Renal cortex interstitium (tissue), 11 donors: ENCODE results near the gene MOB4. TPM values are rescaled to one million over a fixed set of nuclear protein-coding genes. Genes with fewer than 3 reads are reported as not detected.
"Not testable (repeated sequence)": the region's sequence is repeated elsewhere in the genome, so short reads cannot be mapped to it uniquely, and the experiment has no call there.

Experiments
- DNase-seq, 11 donors: peaks; one replicate each; pipeline ENCODE4 v3.0.0-alpha.2; 2013; ENCODE audit warnings: low read depth in 9 of 11, low spot score in 4 of 11; ENCODE audit errors: extremely low read depth in 1 of 11
- polyA plus RNA-seq, 3 donors: library from polyadenylated mRNA; unstranded; fragments of 120-200 nt; gene quantifications; one replicate each; pipeline ENCODE4 v1.2.1, GENCODE V29; 2013; ENCODE audit not compliant: insufficient read length in 3 of 3

The MOB4 gene
- polyA plus RNA-seq, 3 donors: 39.7 to 56.6 (median 41.6) TPM

- DNase-seq: peak in 4 of 11 donors; percentile 20 to 35 (median 25)
These were observed 15.2 kb upstream of the MOB4 start for GRCh38 chr2:197500503-197501131.

- DNase-seq: no peak
These were observed 13.7 kb upstream of the MOB4 start for GRCh38 chr2:197502201-197502600.

- DNase-seq: no peak
These were observed 13.2 kb upstream of the MOB4 start for GRCh38 chr2:197502685-197503084.

GRCh38 chr2:197504000-197504399 lies 11.9 kb upstream of the MOB4 start:
- DNase-seq: no peak

GRCh38 chr2:197504512-197504911 lies 11.4 kb upstream of the MOB4 start:
- DNase-seq: no peak

- DNase-seq: no peak
These were observed 9.2 kb upstream of the MOB4 start for GRCh38 chr2:197506658-197507057.

- DNase-seq: no peak
These were observed 2.0 kb upstream of the MOB4 start for GRCh38 chr2:197513915-197514314.

- no peak for DNase-seq
These were observed 1.1 kb upstream of the MOB4 start for GRCh38 chr2:197514754-197515153.

- DNase-seq: peak in 4 of 11 donors; percentile 20 to 27 (median 24)
These were observed 539 bp upstream of the MOB4 start for GRCh38 chr2:197515315-197515738.

GRCh38 chr2:197516393-197516761 lies 511 bp downstream of the MOB4 start:
- peak in 6 of 11 donors; percentile 14 to 30 (median 16) for DNase-seq

GRCh38 chr2:197517150-197517549 lies 1.3 kb downstream of the MOB4 start:
- no peak for DNase-seq

GRCh38 chr2:197538412-197538811 lies 22.5 kb downstream of the MOB4 start:
- no peak for DNase-seq

GRCh38 chr2:197539734-197540133 lies 23.9 kb downstream of the MOB4 start:
- no peak for DNase-seq

- DNase-seq: no peak
These were observed 27.3 kb downstream of the MOB4 start for GRCh38 chr2:197543206-197543605.

- no peak for DNase-seq
These were observed 31.5 kb downstream of the MOB4 start for GRCh38 chr2:197547163-197547900.

- DNase-seq: no peak
These were observed 32.7 kb downstream of the MOB4 start for GRCh38 chr2:197548582-197548981.

- DNase-seq: not testable (repeated sequence)
These were observed 35.4 kb downstream of the MOB4 start for GRCh38 chr2:197551260-197551659.

GRCh38 chr2:197555467-197555866 lies 39.6 kb downstream of the MOB4 start:
- no peak for DNase-seq

- DNase-seq: peak in 1 of 11 donors; percentile 8
These were observed 40.6 kb downstream of the MOB4 start for GRCh38 chr2:197556456-197556855.

GRCh38 chr2:197558393-197558792 lies 42.5 kb downstream of the MOB4 start:
- DNase-seq: no peak

GRCh38 chr2:197559681-197560080 lies 43.8 kb downstream of the MOB4 start:
- no peak for DNase-seq
